GM19467 (cell line): ENCODE measurements around the gene SPATA7.

Experiments used
- ATAC-seq: cut with Tn5 transposase; IDR thresholded peaks from one replicate; pipeline ENCODE4 v1.9.1; 2021; ENCODE audit warnings: mild to moderate bottlenecking, moderate library complexity; ENCODE audit not compliant: unreplicated experiment

The SPATA7 gene

DNA sequence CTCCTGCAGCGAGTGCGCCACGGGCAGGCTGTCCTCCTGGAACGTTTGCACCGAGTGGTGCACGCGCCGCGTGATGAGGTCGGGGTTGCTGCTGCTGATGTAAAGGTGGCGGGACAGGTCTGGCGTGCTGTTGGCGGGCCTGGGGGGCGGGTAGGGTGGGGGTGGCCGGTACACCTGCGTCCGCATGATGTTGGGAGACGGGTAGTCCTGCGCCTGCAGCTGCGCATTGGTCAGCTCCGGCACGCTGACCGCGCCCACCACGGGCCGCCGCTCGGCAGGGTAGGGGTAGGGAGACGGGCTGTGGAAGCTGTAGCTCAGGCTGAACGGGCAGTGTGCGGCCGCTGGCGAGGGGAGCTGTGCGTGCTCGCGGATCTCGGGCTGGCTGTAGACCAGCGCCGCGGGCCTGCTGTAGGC lies 94.1 kb downstream of the SPATA7 start:
- ATAC-seq, result no peak

DNA sequence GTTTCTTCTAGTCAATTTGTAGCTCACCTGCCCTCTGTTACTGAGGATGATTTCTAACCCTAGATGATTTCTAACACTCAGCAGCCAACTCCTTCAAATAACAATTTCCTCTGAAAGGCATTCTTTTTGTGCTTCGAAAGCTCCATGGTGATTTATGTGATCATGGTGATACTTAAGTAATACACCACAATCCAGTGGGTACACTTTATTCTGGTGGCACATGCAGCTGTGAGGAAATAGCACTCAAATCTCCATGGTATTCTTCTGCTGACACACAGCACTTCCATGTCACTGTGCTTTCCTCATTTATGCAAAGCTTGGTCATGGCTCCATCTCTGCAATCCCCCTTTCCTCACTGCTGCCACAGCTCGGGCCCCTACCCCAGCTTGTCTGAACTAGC lies 95.6 kb downstream of the SPATA7 start:
- no peak for ATAC-seq

DNA sequence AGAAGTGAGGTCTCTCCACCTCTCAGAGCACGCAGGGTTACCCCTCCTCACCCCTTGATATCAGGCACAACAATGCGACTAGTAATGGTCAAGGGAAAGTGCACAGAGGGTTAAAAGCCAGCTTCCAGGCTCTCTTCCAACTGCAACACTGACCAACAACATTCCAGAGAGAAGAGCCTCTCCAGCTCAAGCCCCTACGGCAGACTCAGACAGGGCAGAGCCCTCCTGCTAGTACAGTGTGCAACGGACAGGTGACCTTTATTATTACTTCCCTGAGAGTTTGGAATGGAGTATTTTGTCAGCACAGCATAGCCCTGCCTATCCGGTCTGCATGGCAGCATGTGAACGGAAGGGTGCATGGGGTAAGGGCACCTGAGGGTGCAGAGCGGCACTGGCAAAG lies 96.3 kb downstream of the SPATA7 start:
- no peak for ATAC-seq

DNA sequence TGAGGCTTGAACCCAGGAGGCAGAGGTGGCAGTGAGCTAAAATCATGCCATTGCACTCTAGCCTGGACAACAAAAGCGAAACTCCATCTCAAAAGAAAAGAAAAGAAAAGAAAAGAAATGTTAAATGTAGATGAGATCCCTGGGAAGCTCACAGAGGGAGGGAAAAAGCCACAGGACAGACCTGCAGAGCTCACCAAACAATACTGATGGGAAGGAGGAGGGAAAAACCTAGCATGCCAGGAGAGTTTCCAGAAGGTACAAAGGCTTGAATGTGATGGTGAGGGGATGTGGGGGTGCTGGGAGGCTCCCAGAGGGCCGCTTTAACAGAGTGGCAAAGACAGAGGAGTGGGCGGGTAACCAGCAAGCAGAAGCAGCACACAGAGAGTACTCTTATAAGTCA lies 97.1 kb downstream of the SPATA7 start:
- no peak for ATAC-seq
